Neutrophil (primary cell): ENCODE results near the gene PMF1.

Source experiments
- H3K27ac ChIP-seq: fragments of 200-600 bp; sonication (generic); 2 replicates; pipeline ENCODE4 v1.5.1; 2016; ENCODE audit warnings: mild to moderate bottlenecking, moderate library complexity
- H3K27me3 ChIP-seq: fragments of 200-600 bp; sonication (generic); 2 replicates; pipeline ENCODE4 v1.6.0; 2016; ENCODE audit warnings: mild to moderate bottlenecking
- H3K36me3 ChIP-seq: fragments of 200-600 bp; sonication (generic); 2 replicates; pipeline ENCODE4 v1.5.1; 2017
- H3K4me1 ChIP-seq, 2 experiments: fragments of 200-600 bp in 1 of 2; sonication (generic) in 1 of 2; 1 replicate in 1 of 2; 2 replicates in 1 of 2; pipeline versions ENCODE4 v1.5.1 to v1.6.1; 2013 to 2016; ENCODE audit warnings: low read depth in 1 of 2, low read length in 1 of 2, mild to moderate bottlenecking in 1 of 2, moderate library complexity in 1 of 2; ENCODE audit not compliant: control insufficient read depth in 1 of 2, insufficient read depth in 1 of 2
- H3K4me3 ChIP-seq, 2 experiments: fragments of 200-600 bp in 1 of 2; sonication (generic) in 1 of 2; 1 replicate in 1 of 2; 2 replicates in 1 of 2; pipeline ENCODE4 v1.5.1; 2013 to 2016; ENCODE audit warnings: low read depth in 1 of 2, low read length in 1 of 2, mild to moderate bottlenecking in 1 of 2, moderate library complexity in 1 of 2
- H3K9me3 ChIP-seq: fragments of 200-600 bp; sonication (generic); 2 replicates; pipeline ENCODE4 v1.5.1; 2016
- CTCF ChIP-seq: fragments of 200-600 bp; sonication (generic); IDR thresholded peaks from 2 replicates; pipeline ENCODE4 v1.5.1; 2016; ENCODE audit warnings: antibody characterized with exemption

Gene PMF1, protein sequence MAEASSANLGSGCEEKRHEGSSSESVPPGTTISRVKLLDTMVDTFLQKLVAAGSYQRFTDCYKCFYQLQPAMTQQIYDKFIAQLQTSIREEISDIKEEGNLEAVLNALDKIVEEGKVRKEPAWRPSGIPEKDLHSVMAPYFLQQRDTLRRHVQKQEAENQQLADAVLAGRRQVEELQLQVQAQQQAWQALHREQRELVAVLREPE

GRCh38 chr1:156212833-156213643 is at the start of gene PMF1:
Gene PMF1 (plus strand): TSS chr1:156213007. CDS start chr1:156213016, 9 bp downstream.
- TF ChIP-seq CTCF, result peak; percentile 43

GRCh38 chr1:156163712-156164111 is 49.1 kb upstream of the PMF1 start:
- Histone ChIP-seq H3K4me1 (peaks cover 16 to 17% of the 10 kb centered on the region in 2 experiments), H3K4me3 (no peak overlapping the region), H3K36me3 (peaks cover 99% of the 10 kb centered on the region), H3K9me3 (no peaks in the 10 kb centered on the region), H3K27ac (no peak overlapping the region), H3K27me3 (no peaks in the 10 kb centered on the region)
- TF ChIP-seq CTCF, result no peak

More at GRCh38 chr1:156212833-156213643, at the start of gene PMF1:
- H3K27me3 ChIP-seq, result no peaks in the 10 kb centered on the region
- H3K36me3 ChIP-seq, result peaks cover 48% of the 10 kb centered on the region
- peak within 1 kb of the TSS; percentile 85 for H3K4me3 ChIP-seq
- peak within 1 kb of the TSS; percentile 94 for H3K27ac ChIP-seq
- H3K9me3 ChIP-seq, result no peaks in the 10 kb centered on the region
- peaks cover 46 to 52% of the 10 kb centered on the region in 2 experiments for H3K4me1 ChIP-seq

- no peak overlapping the region for H3K4me3 ChIP-seq
- no peaks in the 10 kb centered on the region for H3K9me3 ChIP-seq
- H3K27ac ChIP-seq, result no peak overlapping the region
- H3K36me3 ChIP-seq, result peaks cover 98% of the 10 kb centered on the region
- no peaks in the 10 kb centered on the region for H3K27me3 ChIP-seq
- H3K4me1 ChIP-seq, result peaks cover 15% of the 10 kb centered on the region in 2 experiments
- no peak for TF ChIP-seq CTCF
Measured at GRCh38 chr1:156164125-156164831, 48.5 kb upstream of the PMF1 start.

GRCh38 chr1:156165083-156165482 is 47.7 kb upstream of the PMF1 start:
- H3K36me3 ChIP-seq, result peaks cover 96% of the 10 kb centered on the region
- TF ChIP-seq CTCF, result no peak
- no peaks in the 10 kb centered on the region for H3K27me3 ChIP-seq
- peak overlapping the region; percentile 26 for H3K27ac ChIP-seq
- H3K9me3 ChIP-seq, result no peaks in the 10 kb centered on the region
- peaks cover 7 to 8% of the 10 kb centered on the region in 2 experiments for H3K4me1 ChIP-seq
- no peak overlapping the region for H3K4me3 ChIP-seq

GRCh38 chr1:156167536-156167935 is 45.3 kb upstream of the PMF1 start:
- H3K36me3 ChIP-seq, result peaks cover 94% of the 10 kb centered on the region

More at GRCh38 chr1:156167536-156167935, 45.3 kb upstream of the PMF1 start:
- Histone ChIP-seq H3K4me3 (no peak overlapping the region), H3K4me1 (no peaks in the 10 kb centered on the region), H3K9me3 (no peaks in the 10 kb centered on the region), H3K27ac (no peak overlapping the region), H3K27me3 (no peaks in the 10 kb centered on the region)
- TF ChIP-seq CTCF, result no peak
